Epithelial cell of proximal tubule (primary cell): ENCODE results near the gene SHB. TPM values are rescaled to one million over a fixed set of nuclear protein-coding genes. Genes with fewer than 3 reads are reported as not detected.

Source experiments
- DNase-seq: peaks from one replicate; pipeline ENCODE4 v3.0.0-alpha.2; 2011; ENCODE audit warnings: low read depth
- H3K4me3 ChIP-seq: 2 replicates; pipeline ENCODE4 v1.5.1; 2011; ENCODE audit warnings: low read depth, mild to moderate bottlenecking, low read length
- total RNA-seq: library from RNA; depleted of rRNA; stranded (reverse); fragments of >200 nt; gene quantifications from 2 replicates; pipeline ENCODE4 v1.2.3, GENCODE V29; 2015
- TF ChIP-seq, protein P1 (sequence below): conservative IDR thresholded peaks from 2 replicates; pipeline ENCODE4 v1.5.1; 2012; ENCODE audit warnings: low read depth, mild to moderate bottlenecking, low read length

SHB gene
- total RNA-seq, 1 donor from 2014 or later = 32.7 TPM

DNA sequence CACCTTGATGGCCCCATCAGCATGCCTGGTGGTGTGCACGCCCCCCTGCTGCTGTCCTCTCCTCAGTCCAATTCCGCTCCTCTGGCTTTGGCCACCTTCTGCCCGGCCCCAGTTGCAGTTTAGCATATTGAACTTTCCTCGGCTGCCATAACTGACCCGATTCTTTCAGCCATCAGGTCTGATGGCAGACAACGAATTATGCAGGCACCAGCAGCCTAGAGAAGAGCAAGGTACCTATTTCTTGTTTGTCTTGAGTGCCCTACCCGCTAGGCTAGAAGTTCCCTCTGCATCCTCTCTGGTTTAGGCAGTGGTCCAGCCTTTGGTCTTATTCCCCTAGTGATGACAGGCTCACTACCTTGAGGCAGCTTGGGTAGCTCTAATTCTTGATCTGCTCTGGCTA, 122.1 kb downstream of the SHB start:
- TF ChIP-seq, protein P1, sequence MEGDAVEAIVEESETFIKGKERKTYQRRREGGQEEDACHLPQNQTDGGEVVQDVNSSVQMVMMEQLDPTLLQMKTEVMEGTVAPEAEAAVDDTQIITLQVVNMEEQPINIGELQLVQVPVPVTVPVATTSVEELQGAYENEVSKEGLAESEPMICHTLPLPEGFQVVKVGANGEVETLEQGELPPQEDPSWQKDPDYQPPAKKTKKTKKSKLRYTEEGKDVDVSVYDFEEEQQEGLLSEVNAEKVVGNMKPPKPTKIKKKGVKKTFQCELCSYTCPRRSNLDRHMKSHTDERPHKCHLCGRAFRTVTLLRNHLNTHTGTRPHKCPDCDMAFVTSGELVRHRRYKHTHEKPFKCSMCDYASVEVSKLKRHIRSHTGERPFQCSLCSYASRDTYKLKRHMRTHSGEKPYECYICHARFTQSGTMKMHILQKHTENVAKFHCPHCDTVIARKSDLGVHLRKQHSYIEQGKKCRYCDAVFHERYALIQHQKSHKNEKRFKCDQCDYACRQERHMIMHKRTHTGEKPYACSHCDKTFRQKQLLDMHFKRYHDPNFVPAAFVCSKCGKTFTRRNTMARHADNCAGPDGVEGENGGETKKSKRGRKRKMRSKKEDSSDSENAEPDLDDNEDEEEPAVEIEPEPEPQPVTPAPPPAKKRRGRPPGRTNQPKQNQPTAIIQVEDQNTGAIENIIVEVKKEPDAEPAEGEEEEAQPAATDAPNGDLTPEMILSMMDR = no peak
- no peak overlapping the region for H3K4me3 ChIP-seq

DNA sequence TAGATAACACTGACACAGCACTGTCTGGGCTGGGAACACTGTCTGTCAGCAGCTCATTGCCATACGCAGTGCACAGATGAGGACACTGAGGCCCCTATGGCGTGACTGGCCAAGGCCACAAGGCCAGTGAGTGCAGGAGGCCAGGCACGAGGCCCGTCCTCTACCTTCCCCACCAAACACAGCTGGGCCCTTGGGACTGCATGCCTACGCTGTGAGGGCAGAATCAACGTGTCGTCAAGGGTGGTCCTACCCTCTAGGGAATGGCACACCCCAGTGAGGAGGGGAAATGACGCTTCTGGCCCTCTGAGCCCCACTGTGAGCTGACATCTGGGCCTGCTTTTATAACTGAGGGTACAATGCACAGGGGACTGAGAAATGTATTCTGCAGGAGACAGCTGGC, 123.0 kb downstream of the SHB start:
- no peak for DNase-seq
- TF ChIP-seq, protein P1 = no peak

More for the DNA sequence above, 122.1 kb downstream of the SHB start:
- DNase-seq = no peak

DNA sequence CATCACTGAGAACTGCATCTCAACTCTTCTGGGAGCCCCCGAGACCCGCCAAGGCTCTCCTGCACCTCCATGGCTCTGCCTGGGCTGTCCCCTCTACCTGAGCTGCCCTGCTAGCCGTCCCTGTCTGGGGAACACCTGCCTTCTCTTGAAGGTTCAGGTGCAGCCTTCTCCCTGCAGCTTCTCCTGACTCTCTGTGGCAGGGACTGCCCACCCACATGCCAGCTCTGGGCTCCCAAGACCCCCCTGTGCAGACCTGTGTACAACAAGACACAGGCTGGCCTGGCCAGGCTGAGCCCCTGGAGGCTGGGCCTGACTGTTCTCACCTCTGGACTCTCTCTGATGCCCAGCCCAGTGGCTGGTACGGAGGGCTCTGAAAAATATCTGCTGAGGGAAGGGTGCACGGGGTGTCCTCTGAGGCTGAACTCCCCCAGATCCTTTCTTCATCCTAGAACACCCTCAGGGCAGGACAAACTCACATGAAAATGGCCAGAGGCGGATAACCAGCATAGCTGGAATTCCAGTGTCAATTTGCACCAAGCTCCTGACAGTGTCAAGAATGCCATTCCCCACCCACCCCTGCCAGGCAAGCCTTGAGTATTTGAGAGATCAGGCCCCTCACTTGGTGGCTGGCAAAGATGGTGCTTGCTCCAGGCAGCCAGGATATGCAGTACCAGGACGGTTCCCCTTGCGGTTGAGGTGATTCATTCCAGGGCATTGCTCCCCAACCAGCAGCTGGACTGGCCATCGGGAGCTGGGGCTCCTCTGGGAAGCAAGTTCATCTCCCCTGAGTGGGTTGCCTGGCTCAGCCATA, 124.2 kb downstream of the SHB start:
- no peak for DNase-seq
- TF ChIP-seq, protein P1 = no peak

More for the DNA sequence above, 123.0 kb downstream of the SHB start:
- H3K4me3 ChIP-seq = no peak overlapping the region

DNA sequence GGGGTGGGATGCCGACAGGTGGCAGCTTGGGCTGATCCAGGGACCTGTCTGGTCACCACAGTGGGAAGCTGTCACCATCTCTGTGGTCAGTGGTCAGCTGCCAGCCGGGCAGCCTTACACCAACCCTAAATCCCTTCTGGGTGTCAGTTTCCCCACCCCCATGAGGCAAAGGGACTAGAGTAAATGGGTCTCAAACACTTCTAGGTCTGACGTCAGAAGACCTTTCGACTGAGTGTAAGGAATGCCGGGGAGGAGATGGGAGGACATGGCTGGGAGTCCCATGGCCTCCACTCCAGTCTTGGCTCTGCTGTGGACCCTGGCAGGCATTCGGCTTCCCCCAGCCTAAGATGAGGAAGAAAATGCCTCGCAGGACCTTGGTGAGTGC, 124.8 kb downstream of the SHB start:
- H3K4me3 ChIP-seq = no peak overlapping the region
- TF ChIP-seq, protein P1 = no peak
- no peak for DNase-seq

More for the DNA sequence above, 124.2 kb downstream of the SHB start:
- H3K4me3 ChIP-seq = no peak overlapping the region

DNA sequence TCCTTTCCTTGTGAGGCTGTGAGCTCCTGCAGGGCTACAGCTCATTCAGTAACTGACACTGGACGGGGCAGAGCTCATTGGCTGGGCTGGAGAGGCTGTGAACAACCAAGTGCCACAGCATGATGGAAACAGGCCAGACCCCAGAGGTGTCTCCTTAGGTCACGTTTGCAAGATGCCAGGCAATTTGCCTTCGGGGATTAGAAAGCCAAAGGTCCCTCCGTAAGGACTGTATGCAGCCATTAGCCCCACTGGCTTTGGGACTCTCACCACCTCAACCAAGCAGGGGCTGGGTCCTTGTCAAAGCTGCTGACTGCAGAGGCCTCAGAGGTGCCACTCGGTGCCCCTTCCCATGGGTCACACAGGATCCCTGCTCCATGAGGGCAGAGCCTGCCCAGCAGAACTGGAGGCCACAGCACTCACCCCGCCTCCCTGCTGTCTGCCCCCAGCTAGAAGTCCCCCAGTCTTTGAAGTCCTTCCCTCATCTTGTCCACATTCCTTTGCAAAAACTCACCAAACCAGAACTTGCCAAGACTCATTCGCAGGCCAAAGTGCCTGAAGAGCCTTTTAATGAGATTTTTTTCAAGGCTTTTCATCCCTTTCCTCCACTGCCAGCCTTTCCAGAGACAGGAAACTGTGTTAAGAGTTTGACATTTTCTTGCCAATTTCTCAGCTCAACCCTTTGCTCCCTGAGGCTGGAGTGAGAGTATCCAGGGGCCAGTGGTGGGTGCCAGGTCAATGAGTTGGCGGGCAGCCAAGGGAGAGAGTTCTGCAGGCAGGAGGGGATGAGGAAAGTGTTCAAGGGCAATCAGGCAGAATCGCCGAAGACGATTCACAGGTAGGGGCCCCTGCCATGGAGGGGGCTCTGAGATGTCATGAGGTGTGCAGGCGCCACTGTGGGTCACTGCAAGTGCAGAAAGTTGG, 125.4 kb downstream of the SHB start:
- DNase-seq = peak; percentile 65
- H3K4me3 ChIP-seq = no peak overlapping the region
- TF ChIP-seq, protein P1 = no peak

DNA sequence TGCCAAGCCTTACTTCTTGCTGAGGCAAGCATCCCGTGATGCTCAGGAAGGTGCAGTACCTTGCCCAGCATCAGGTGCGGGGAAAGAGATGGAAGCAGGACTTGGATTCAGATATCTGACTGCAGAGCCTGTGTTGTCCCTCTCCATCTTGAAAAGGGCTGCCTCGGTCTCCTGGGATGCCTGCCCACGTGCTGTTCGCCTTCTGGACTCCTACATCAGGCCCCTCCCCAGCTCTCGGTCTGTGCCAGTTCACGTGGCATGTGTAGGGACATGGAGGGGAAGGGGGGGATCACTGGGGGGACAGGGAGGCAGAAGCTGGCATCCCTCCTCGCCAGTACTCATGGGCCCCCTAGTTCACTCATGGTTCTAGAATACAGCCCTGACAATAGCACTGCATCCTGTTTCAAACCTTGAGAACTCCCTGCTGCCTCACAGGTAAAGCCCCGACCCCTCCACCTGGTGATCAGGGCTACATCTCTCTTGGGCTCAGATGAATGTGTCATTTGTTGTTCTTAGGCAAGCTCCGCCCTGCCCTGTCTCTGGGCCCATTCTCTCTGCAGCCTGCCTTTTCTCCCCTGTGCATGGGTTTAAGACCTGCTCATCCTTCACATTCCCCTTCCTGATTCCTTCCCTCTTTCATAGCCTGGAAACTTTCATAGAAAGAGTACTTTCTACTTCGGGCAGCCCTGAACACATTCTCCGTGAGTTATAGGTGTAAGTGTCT, 126.2 kb downstream of the SHB start:
- no peak overlapping the region for H3K4me3 ChIP-seq
- no peak for DNase-seq
- TF ChIP-seq, protein P1 = no peak
